Measurements from ENCODE around the gene MID2. TPM values are rescaled to one million over a fixed set of nuclear protein-coding genes. Genes with fewer than 3 reads are reported as not detected.

MID2 gene
- total RNA-seq, 1 experiment from 2014 or later: 1.6 TPM

DNA sequence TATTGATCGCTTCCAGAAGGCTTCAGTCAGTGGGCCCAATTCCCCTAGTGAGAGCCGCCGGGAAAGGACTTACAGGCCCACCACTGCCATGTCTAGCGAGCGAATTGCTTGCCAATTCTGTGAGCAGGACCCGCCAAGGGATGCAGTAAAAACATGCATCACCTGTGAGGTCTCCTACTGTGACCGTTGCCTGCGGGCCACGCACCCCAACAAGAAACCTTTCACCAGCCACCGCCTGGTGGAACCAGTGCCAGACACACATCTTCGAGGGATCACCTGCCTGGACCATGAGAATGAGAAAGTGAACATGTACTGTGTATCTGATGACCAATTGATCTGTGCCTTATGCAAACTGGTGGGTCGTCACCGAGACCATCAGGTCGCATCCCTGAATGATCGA, 15.3 kb downstream of the MID2 start:
- DNase-seq: no peak
- Histone ChIP-seq H3K18ac (ENCODE audit: insufficient read length, low read depth, low read length) (no peak overlapping the region), H4K5ac (ENCODE audit: insufficient read length, low read depth, low read length) (no peak overlapping the region), H3K56ac (ENCODE audit: insufficient read length, low read depth, low read length) (no peak overlapping the region), H4K91ac (ENCODE audit: insufficient read length, low read depth, low read length) (no peak overlapping the region), H2BK12ac (ENCODE audit: insufficient read length, low read depth, low read length) (no peak overlapping the region), H3K23ac (ENCODE audit: insufficient read length, low read depth, low read length) (no peak overlapping the region), H4K20me1 (ENCODE audit: control insufficient read depth, insufficient read depth, insufficient read length) (no peaks in the 10 kb centered on the region), H3K4ac (ENCODE audit: low read depth, low read length) (no peak overlapping the region), H3K14ac (ENCODE audit: insufficient read depth, low read length) (no peak overlapping the region), H3K23me2 (ENCODE audit: insufficient read length, low read depth, low read length, poor library complexity, severe bottlenecking) (no peaks in the 10 kb centered on the region), H2AK5ac (ENCODE audit: insufficient read length, low read length) (no peak overlapping the region), H4K8ac (replicated peaks; ENCODE audit: insufficient read length, low read depth, low read length) (no peak overlapping the region), H3K4me1 (ENCODE audit: insufficient read depth, low read length) (no peaks in the 10 kb centered on the region), H2BK5ac (ENCODE audit: insufficient read length, low read length) (no peak overlapping the region), H3K27me3 (ENCODE audit: insufficient read depth, low read length) (no peaks in the 10 kb centered on the region), H3K79me2 (ENCODE audit: insufficient read depth, low read length) (no peaks in the 10 kb centered on the region), H3K27ac (ENCODE audit: insufficient read length, low read depth, low read length) (no peak overlapping the region), H2BK15ac (ENCODE audit: low read depth, low read length) (no peak overlapping the region), H3K9me3 (ENCODE audit: control insufficient read depth, low read depth, low read length) (no peaks in the 10 kb centered on the region), H2BK20ac (ENCODE audit: low read depth, low read length, poor library complexity, severe bottlenecking) (no peak overlapping the region), H3K4me2 (ENCODE audit: insufficient read depth, insufficient read length, low read length) (no peak overlapping the region), H3K9ac (ENCODE audit: extremely low read depth, insufficient read length, low read length) (no peak overlapping the region), H3T11ph (ENCODE audit: low read length) (no peak overlapping the region), H2BK120ac (ENCODE audit: low read depth, low read length, poor library complexity, severe bottlenecking) (no peak overlapping the region), H2AFZ (ENCODE audit: low read length) (no peak overlapping the region), H3K79me1 (ENCODE audit: insufficient read depth, low read depth, low read length, poor library complexity, severe bottlenecking) (no peaks in the 10 kb centered on the region)
- H3K27me3 Mint-ChIP-seq (ENCODE audit: low read depth): no peaks in the 10 kb centered on the region
- no peak overlapping the region for H3K4me3 Mint-ChIP-seq
- no CpG with 5 or more reads among the region's 15 CpGs for WGBS (ENCODE audit: extremely low coverage, insufficient read length, low lambda C conversion rate)
- H3K9me3 Mint-ChIP-seq: peaks cover 0 to 13% of the 10 kb centered on the region in 2 experiments; a peak in 2 of 5 replicates
- no peak for TF ChIP-seq CTCF (conservative IDR thresholded peaks at IDR 0.05)
- H3K4me1 Mint-ChIP-seq: no peaks in the 10 kb centered on the region
- H3K36me3 Mint-ChIP-seq (ENCODE audit: insufficient read depth in 1 of 3, low read depth in 3 of 3): 0 out of 7 replicates have a peak, but pooled peaks cover 0 to 6% (median 0%) of the 10 kb centered on the region in 3 experiments
- no peak overlapping the region for H3K27ac Mint-ChIP-seq

Measured in H9 (cell line).